IMR-90 (cell line): ENCODE measurements around the gene BFSP1. TPM values are rescaled to one million over a fixed set of nuclear protein-coding genes. Genes with fewer than 3 reads are reported as not detected.

Experiments used
- ATAC-seq: fragments of 200-7000 bp; cut with Tn5 transposase; 2 replicates; pipeline ENCODE4 v1.9.1; 2020; ENCODE audit warnings: low read depth, mild to moderate bottlenecking, moderate library complexity
- BruUV-seq: library from RNA; stranded (reverse); fragments of 400-500 nt; replicated peaks from 2 replicates; lab custom pipeline; 2021; lab: Mats Ljungman, UMichigan
- CTCF ChIA-PET: fragments of 300-600 bp; formaldehyde crosslinking; extraction: SDS; loops from one replicate; lab custom pipeline; 2021; ENCODE audit warnings: antibody characterized with exemption; lab: Yijun Ruan, JAX
- POLR2A ChIA-PET: fragments of 300-600 bp; sonication (Branson Sonifier 250); formaldehyde crosslinking; loops from one replicate; lab custom pipeline; 2022; ENCODE audit warnings: antibody characterized with exemption; ENCODE audit not compliant: unreplicated experiment; lab: Charles Lee
- DNase-seq: peaks from one replicate; pipeline ENCODE4 v3.0.0; 2013
- H2AFZ ChIP-seq: replicated peaks from 2 replicates; pipeline ENCODE3; 2013; ENCODE audit warnings: low read length, mild to moderate bottlenecking; ENCODE audit not compliant: poor library complexity
- H2AK5ac ChIP-seq: 2 replicates; pipeline ENCODE4 v1.6.1; 2013; ENCODE audit warnings: low read depth, low read length, inconsistent platforms
- H2AK9ac ChIP-seq: replicated peaks from 2 replicates; pipeline ENCODE3; 2013; ENCODE audit warnings: mild to moderate bottlenecking, low read depth, low read length, moderate library complexity; ENCODE audit not compliant: poor library complexity
- H2BK120ac ChIP-seq: 2 replicates; pipeline ENCODE4 v1.6.1; 2013; ENCODE audit warnings: low read depth, low read length, inconsistent platforms
- H2BK15ac ChIP-seq: 3 replicates; pipeline ENCODE4 v1.6.1; 2013; ENCODE audit warnings: low read depth, low read length, inconsistent platforms
- H2BK20ac ChIP-seq: 2 replicates; pipeline ENCODE4 v1.6.1; 2013; ENCODE audit warnings: low read depth, mild to moderate bottlenecking, inconsistent platforms, low read length, moderate library complexity
- H2BK5ac ChIP-seq: 2 replicates; pipeline ENCODE4 v1.6.1; 2013; ENCODE audit warnings: mild to moderate bottlenecking, low read depth, low read length, inconsistent platforms; ENCODE audit not compliant: poor library complexity, severe bottlenecking
- H3K14ac ChIP-seq: replicated peaks from 2 replicates; pipeline ENCODE4 v1.6.1; 2013; ENCODE audit warnings: low read depth, low read length, inconsistent platforms
- H3K18ac ChIP-seq: 2 replicates; pipeline ENCODE4 v1.6.1; 2013; ENCODE audit warnings: low read depth, low read length, control low read depth
- H3K23ac ChIP-seq: 2 replicates; pipeline ENCODE4 v1.6.1; 2013; ENCODE audit warnings: low read depth, low read length, inconsistent platforms
- H3K27ac ChIP-seq: 2 replicates; pipeline ENCODE4 v1.5.1; 2013; ENCODE audit warnings: mild to moderate bottlenecking, control low read depth, low read length; ENCODE audit not compliant: insufficient read depth
- H3K27me3 ChIP-seq: 2 replicates; pipeline ENCODE4 v1.6.1; 2013; ENCODE audit warnings: low read length; ENCODE audit not compliant: control insufficient read depth, insufficient read depth
- H3K36me3 ChIP-seq: 2 replicates; pipeline ENCODE4 v1.6.1; 2013; ENCODE audit warnings: low read length, mixed read lengths; ENCODE audit not compliant: control insufficient read depth, insufficient read depth
- H3K4ac ChIP-seq: 2 replicates; pipeline ENCODE4 v1.6.1; 2013; ENCODE audit warnings: low read depth, low read length, inconsistent platforms
- H3K4me1 ChIP-seq: 2 replicates; pipeline ENCODE4 v1.6.1; 2013; ENCODE audit warnings: low read length, mixed read lengths; ENCODE audit not compliant: control insufficient read depth, insufficient read depth
- H3K4me2 ChIP-seq: 2 replicates; pipeline ENCODE4 v1.6.1; 2013; ENCODE audit warnings: low read depth, mild to moderate bottlenecking, control low read depth, low read length, moderate library complexity
- H3K4me3 ChIP-seq: 2 replicates; pipeline ENCODE4 v1.5.1; 2013; ENCODE audit warnings: low read depth, mild to moderate bottlenecking, control low read depth, low read length, moderate library complexity; ENCODE audit not compliant: insufficient read depth
- H3K56ac ChIP-seq: 2 replicates; pipeline ENCODE4 v1.6.1; 2013; ENCODE audit warnings: low read length, inconsistent platforms; ENCODE audit not compliant: insufficient read depth; ENCODE audit errors: extremely low read depth
- H3K79me1 ChIP-seq, 2 experiments: 2 replicates each; pipeline ENCODE4 v1.6.1; 2013; ENCODE audit warnings: low read length in 2 of 2, inconsistent platforms in 1 of 2, low read depth in 1 of 2
- H3K9ac ChIP-seq: 2 replicates; pipeline ENCODE4 v1.6.1; 2013; ENCODE audit warnings: low read depth, low read length, control low read depth
- H3K9me1 ChIP-seq: 2 replicates; pipeline ENCODE4 v1.6.1; 2013; ENCODE audit warnings: low read length, inconsistent platforms; ENCODE audit not compliant: insufficient read depth
- H3K9me3 ChIP-seq: 2 replicates; pipeline ENCODE4 v1.6.1; 2013; ENCODE audit warnings: low read length; ENCODE audit not compliant: control insufficient read depth, insufficient read depth
- H4K20me1 ChIP-seq: 2 replicates; pipeline ENCODE4 v1.6.1; 2013; ENCODE audit warnings: low read length, inconsistent platforms; ENCODE audit not compliant: insufficient read depth
- H4K5ac ChIP-seq: 2 replicates; pipeline ENCODE4 v1.6.1; 2013; ENCODE audit warnings: mild to moderate bottlenecking, low read depth, low read length, control low read depth
- H4K8ac ChIP-seq, 2 experiments: 2 replicates each; pipeline ENCODE4 v1.6.1; 2013; ENCODE audit warnings: low read depth in 2 of 2, low read length in 2 of 2, control low read depth in 1 of 2, inconsistent platforms in 1 of 2
- H4K91ac ChIP-seq: 2 replicates; pipeline ENCODE4 v1.6.1; 2013; ENCODE audit warnings: low read depth, low read length, inconsistent platforms; ENCODE audit not compliant: insufficient read depth
- BHLHE40 ChIP-seq: fragments of 150-350 bp; IDR thresholded peaks from 2 replicates; pipeline ENCODE4 v1.6.1; 2016; ENCODE audit warnings: mild to moderate bottlenecking, low read depth, low read length
- CEBPB ChIP-seq: IDR thresholded peaks from 2 replicates; pipeline ENCODE4 v1.6.1; 2012; ENCODE audit warnings: low read depth, low read length, improper control_type of control experiment
- CHD1 ChIP-seq: IDR thresholded peaks from 2 replicates; pipeline ENCODE4 v1.6.1; 2012; ENCODE audit warnings: low read depth, low read length, improper control_type of control experiment
- ELK1 ChIP-seq: fragments of 150-350 bp; IDR thresholded peaks from 2 replicates; pipeline ENCODE4 v1.6.1; 2016; ENCODE audit warnings: low read depth, mild to moderate bottlenecking, low read length, moderate library complexity, borderline replicate concordance
- FOS ChIP-seq: fragments of 150-350 bp; IDR thresholded peaks from 2 replicates; pipeline ENCODE4 v1.6.1; 2016; ENCODE audit warnings: low read depth, low read length
- MAFK ChIP-seq: IDR thresholded peaks from 2 replicates; pipeline ENCODE4 v1.6.1; 2012; ENCODE audit warnings: low read depth, low read length, improper control_type of control experiment
- MAZ ChIP-seq: IDR thresholded peaks from 2 replicates; pipeline ENCODE4 v1.6.1; 2012; ENCODE audit warnings: low read depth, mild to moderate bottlenecking, low read length, improper control_type of control experiment, moderate library complexity, borderline replicate concordance
- MXI1 ChIP-seq: IDR thresholded peaks from 2 replicates; pipeline ENCODE4 v1.6.1; 2012; ENCODE audit warnings: low read depth, mild to moderate bottlenecking, low read length, moderate library complexity, borderline replicate concordance
- NFE2L2 ChIP-seq: fragments of 150-350 bp; IDR thresholded peaks from 2 replicates; pipeline ENCODE4 v1.6.1; 2016; ENCODE audit warnings: low read depth, mild to moderate bottlenecking, low read length
- POLR2A ChIP-seq: IDR thresholded peaks from 2 replicates; pipeline ENCODE4 v1.6.1; 2012; ENCODE audit warnings: mild to moderate bottlenecking, low read depth, low read length
- RAD21 ChIP-seq: IDR thresholded peaks from 2 replicates; pipeline ENCODE4 v1.6.1; 2012; ENCODE audit warnings: low read length, improper control_type of control experiment
- RCOR1 ChIP-seq: IDR thresholded peaks from 2 replicates; pipeline ENCODE4 v1.6.1; 2012; ENCODE audit warnings: mild to moderate bottlenecking, low read length, improper control_type of control experiment; ENCODE audit not compliant: insufficient replicate concordance
- RFX5 ChIP-seq: IDR thresholded peaks from 2 replicates; pipeline ENCODE4 v1.8.0; 2012; ENCODE audit warnings: low read depth, mild to moderate bottlenecking, low read length, moderate library complexity
- SMC3 ChIP-seq: fragments of 150-350 bp; IDR thresholded peaks from 2 replicates; pipeline ENCODE4 v1.6.1; 2016; ENCODE audit warnings: low read depth, mild to moderate bottlenecking, antibody characterized with exemption, low read length, moderate library complexity
- WGBS, 2 experiments: methylation state at CpG; one replicate each; pipeline versions ENCODE4 v1.1.5 to v1.1.7; 2013; ENCODE audit warnings: missing lambda C conversion rate in 2 of 2; ENCODE audit not compliant: insufficient read length in 1 of 2; ENCODE audit errors: extremely low coverage in 2 of 2; 5-methylcytosine and 5-hydroxymethylcytosine counted together
- dilution Hi-C: fragments of 300-500 bp; cut with HindIII; formaldehyde crosslinking; loops from one replicate; pipeline ENCODE4 v1.14.3; 2018; ENCODE audit warnings: low sequenced_read_pairs; ENCODE audit not compliant: unreplicated experiment
- in situ Hi-C: fragments of 300-500 bp; cut with MboI; formaldehyde crosslinking; loops from 3 replicates; pipeline ENCODE4 v1.14.3; 2019; ENCODE audit warnings: low sequenced_read_pairs, inconsistent platforms, mixed read lengths
- intact Hi-C: fragments of 100-400 bp; cut with micrococcal nuclease; formaldehyde crosslinking; loops from 2 replicates; pipeline ENCODE4 v1.10.0; 2022
- polyA plus RNA-seq, 3 experiments: library from polyadenylated mRNA; depleted of rRNA; stranded (reverse); fragments of >200 nt; gene quantifications; 2 replicates each; pipeline ENCODE4 v1.2.3, GENCODE V29; 2012; ENCODE audit warnings: low replicate concordance in 1 of 3
- total RNA-seq: library from RNA; depleted of rRNA; stranded (reverse); fragments of >200 nt; gene quantifications from 2 replicates; pipeline ENCODE4 v1.2.3, GENCODE V29; 2012
- TF ChIP-seq, protein P1 (sequence below): conservative IDR thresholded peaks from 2 replicates; pipeline ENCODE4 v1.5.1; 2012; ENCODE audit warnings: mild to moderate bottlenecking, low read depth, low read length, improper control_type of control experiment
- TF ChIP-seq, protein P2 (sequence below): fragments of 150-350 bp; IDR thresholded peaks from 2 replicates; pipeline ENCODE4 v1.6.1; 2017; ENCODE audit warnings: mild to moderate bottlenecking, antibody characterized with exemption, low read length, low read depth

The BFSP1 gene
- total and polyA plus RNA-seq, 2 of the 4 experiments (the other 2 are of a cell fraction) = 1.1 to 2.0 TPM

GRCh38 chr20:17457079-17457478 lies 74.1 kb downstream of the BFSP1 start:
- Histone ChIP-seq H4K8ac (no peak overlapping the region), H2BK20ac (no peak overlapping the region), H3K9me3 (no peaks in the 10 kb centered on the region), H4K5ac (no peak overlapping the region), H3K4me1 (no peaks in the 10 kb centered on the region), H3K56ac (no peak overlapping the region), H2BK5ac (no peak overlapping the region), H2AK9ac (no peak overlapping the region), H3K4me2 (no peak overlapping the region), H4K91ac (no peak overlapping the region), H2BK15ac (no peak overlapping the region), H3K9ac (no peak overlapping the region), H3K36me3 (no peaks in the 10 kb centered on the region), H2BK120ac (no peak overlapping the region), H2AFZ (no peak overlapping the region), H3K27ac (no peak overlapping the region), H3K79me1 (no peaks in the 10 kb centered on the region), H3K9me1 (no peaks in the 10 kb centered on the region), H3K4me3 (no peak overlapping the region), H3K18ac (no peak overlapping the region), H2AK5ac (no peak overlapping the region), H3K27me3 (peaks cover 12% of the 10 kb centered on the region; the same call in 1 of the 2 replicates), H3K14ac (no peak overlapping the region), H3K23ac (no peak overlapping the region), H3K4ac (no peak overlapping the region), H4K20me1 (no peaks in the 10 kb centered on the region)
- TF ChIP-seq CHD1 = no peak
- TF ChIP-seq RCOR1 = no peak
- TF ChIP-seq NFE2L2 = no peak
- no peak for TF ChIP-seq FOS
- TF ChIP-seq, protein P1, sequence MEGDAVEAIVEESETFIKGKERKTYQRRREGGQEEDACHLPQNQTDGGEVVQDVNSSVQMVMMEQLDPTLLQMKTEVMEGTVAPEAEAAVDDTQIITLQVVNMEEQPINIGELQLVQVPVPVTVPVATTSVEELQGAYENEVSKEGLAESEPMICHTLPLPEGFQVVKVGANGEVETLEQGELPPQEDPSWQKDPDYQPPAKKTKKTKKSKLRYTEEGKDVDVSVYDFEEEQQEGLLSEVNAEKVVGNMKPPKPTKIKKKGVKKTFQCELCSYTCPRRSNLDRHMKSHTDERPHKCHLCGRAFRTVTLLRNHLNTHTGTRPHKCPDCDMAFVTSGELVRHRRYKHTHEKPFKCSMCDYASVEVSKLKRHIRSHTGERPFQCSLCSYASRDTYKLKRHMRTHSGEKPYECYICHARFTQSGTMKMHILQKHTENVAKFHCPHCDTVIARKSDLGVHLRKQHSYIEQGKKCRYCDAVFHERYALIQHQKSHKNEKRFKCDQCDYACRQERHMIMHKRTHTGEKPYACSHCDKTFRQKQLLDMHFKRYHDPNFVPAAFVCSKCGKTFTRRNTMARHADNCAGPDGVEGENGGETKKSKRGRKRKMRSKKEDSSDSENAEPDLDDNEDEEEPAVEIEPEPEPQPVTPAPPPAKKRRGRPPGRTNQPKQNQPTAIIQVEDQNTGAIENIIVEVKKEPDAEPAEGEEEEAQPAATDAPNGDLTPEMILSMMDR = no peak
- no peak for TF ChIP-seq SMC3
- TF ChIP-seq POLR2A = no peak
- no peak for TF ChIP-seq CEBPB
- no peak for TF ChIP-seq BHLHE40
- no peak for TF ChIP-seq MXI1
- TF ChIP-seq MAZ = no peak
- TF ChIP-seq, protein P2, sequence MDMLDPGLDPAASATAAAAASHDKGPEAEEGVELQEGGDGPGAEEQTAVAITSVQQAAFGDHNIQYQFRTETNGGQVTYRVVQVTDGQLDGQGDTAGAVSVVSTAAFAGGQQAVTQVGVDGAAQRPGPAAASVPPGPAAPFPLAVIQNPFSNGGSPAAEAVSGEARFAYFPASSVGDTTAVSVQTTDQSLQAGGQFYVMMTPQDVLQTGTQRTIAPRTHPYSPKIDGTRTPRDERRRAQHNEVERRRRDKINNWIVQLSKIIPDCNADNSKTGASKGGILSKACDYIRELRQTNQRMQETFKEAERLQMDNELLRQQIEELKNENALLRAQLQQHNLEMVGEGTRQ = no peak
- TF ChIP-seq MAFK = no peak
- TF ChIP-seq ELK1 = no peak
- TF ChIP-seq RAD21 = no peak
- TF ChIP-seq RFX5 = no peak
- in situ Hi-C loops (no loop called here), intact Hi-C loops (no loop called here), dilution Hi-C loops (no loop called here)
- WGBS, 2 experiments = no CpG with 5 or more reads among the region's 1 CpG
- ATAC-seq (no peak), DNase-seq (no peak)
- POLR2A ChIA-PET = no interaction called here
- BruUV-seq = no TSS peak
- CTCF ChIA-PET = no interaction called here
